Measurements from ENCODE around the gene PDE1C. TPM values are rescaled to one million over a fixed set of nuclear protein-coding genes. Genes with fewer than 3 reads are reported as not detected.

Gene PDE1C
- total RNA-seq, 1 experiment from 2014 or later = 0.02 TPM

- no peaks in the 10 kb centered on the region for H3K27me3 ChIP-seq
- DNase-seq = no peak
- H3K36me3 ChIP-seq = no peaks in the 10 kb centered on the region
- H3K4me3 ChIP-seq = no peak overlapping the region
- H3K4me1 ChIP-seq = no peaks in the 10 kb centered on the region
- H3K27ac ChIP-seq = no peak overlapping the region
- H3K9me3 ChIP-seq (replicated peaks) = no peaks in the 10 kb centered on the region
Observed at GRCh38 chr7:31937982-31938381, 132.2 kb downstream of the PDE1C start.

GRCh38 chr7:31935124-31936054 is 134.8 kb downstream of the PDE1C start:
- Histone ChIP-seq H3K4me3 (no peak overlapping the region), H3K27ac (no peak overlapping the region), H3K36me3 (no peaks in the 10 kb centered on the region), H3K4me1 (no peaks in the 10 kb centered on the region), H3K9me3 (replicated peaks) (no peaks in the 10 kb centered on the region), H3K27me3 (no peaks in the 10 kb centered on the region)
- no peak for DNase-seq

GRCh38 chr7:31934551-31934950 is 135.7 kb downstream of the PDE1C start:
- Histone ChIP-seq H3K9me3 (replicated peaks) (no peaks in the 10 kb centered on the region), H3K36me3 (no peaks in the 10 kb centered on the region), H3K27me3 (no peaks in the 10 kb centered on the region), H3K27ac (no peak overlapping the region), H3K4me3 (no peak overlapping the region), H3K4me1 (no peaks in the 10 kb centered on the region)
- no peak for DNase-seq

GRCh38 chr7:31933481-31933880 is 136.7 kb downstream of the PDE1C start:
- no peak overlapping the region for H3K4me3 ChIP-seq
- no peaks in the 10 kb centered on the region for H3K36me3 ChIP-seq
- DNase-seq = no peak
- no peak overlapping the region for H3K27ac ChIP-seq
- H3K4me1 ChIP-seq = no peaks in the 10 kb centered on the region
- no peaks in the 10 kb centered on the region for H3K27me3 ChIP-seq
- H3K9me3 ChIP-seq (replicated peaks) = no peaks in the 10 kb centered on the region

- DNase-seq = no peak
- Histone ChIP-seq H3K27ac (no peak overlapping the region), H3K36me3 (no peaks in the 10 kb centered on the region), H3K4me3 (no peak overlapping the region), H3K27me3 (0 out of 2 replicates have a peak, but pooled peaks cover 2% of the 10 kb centered on the region), H3K4me1 (no peaks in the 10 kb centered on the region), H3K9me3 (replicated peaks) (no peaks in the 10 kb centered on the region)
Observed at GRCh38 chr7:31926991-31927584, 143.1 kb downstream of the PDE1C start.

GRCh38 chr7:31925753-31926454 is 144.3 kb downstream of the PDE1C start:
- no peaks in the 10 kb centered on the region for H3K4me1 ChIP-seq
- H3K27ac ChIP-seq = no peak overlapping the region
- H3K4me3 ChIP-seq = no peak overlapping the region
- H3K9me3 ChIP-seq (replicated peaks) = no peaks in the 10 kb centered on the region
- no peak for DNase-seq
- 0 out of 2 replicates have a peak, but pooled peaks cover 2% of the 10 kb centered on the region for H3K27me3 ChIP-seq
- H3K36me3 ChIP-seq = no peaks in the 10 kb centered on the region

GRCh38 chr7:31924251-31924650 is 146.0 kb downstream of the PDE1C start:
- Histone ChIP-seq H3K4me1 (no peaks in the 10 kb centered on the region), H3K27me3 (0 out of 2 replicates have a peak, but pooled peaks cover 2% of the 10 kb centered on the region), H3K36me3 (no peaks in the 10 kb centered on the region), H3K9me3 (replicated peaks) (no peaks in the 10 kb centered on the region), H3K27ac (no peak overlapping the region), H3K4me3 (no peak overlapping the region)
- no peak for DNase-seq

- Histone ChIP-seq H3K4me1 (no peaks in the 10 kb centered on the region), H3K9me3 (replicated peaks) (no peaks in the 10 kb centered on the region), H3K4me3 (no peak overlapping the region), H3K27ac (no peak overlapping the region), H3K36me3 (no peaks in the 10 kb centered on the region), H3K27me3 (0 out of 2 replicates have a peak, but pooled peaks cover 2% of the 10 kb centered on the region)
- no peak for DNase-seq
Observed at GRCh38 chr7:31922848-31923247, 147.4 kb downstream of the PDE1C start.

- H3K36me3 ChIP-seq = no peaks in the 10 kb centered on the region
- no peaks in the 10 kb centered on the region for H3K27me3 ChIP-seq
- DNase-seq = no peak
Observed at GRCh38 chr7:31921047-31921446, 149.2 kb downstream of the PDE1C start.

GRCh38 chr7:31919678-31920369 is 150.4 kb downstream of the PDE1C start:
- Histone ChIP-seq H3K36me3 (no peaks in the 10 kb centered on the region), H3K27ac (no peak overlapping the region), H3K27me3 (no peaks in the 10 kb centered on the region), H3K4me1 (no peaks in the 10 kb centered on the region), H3K4me3 (no peak overlapping the region), H3K9me3 (replicated peaks) (no peaks in the 10 kb centered on the region)
- no peak for DNase-seq

More at GRCh38 chr7:31921047-31921446, 149.2 kb downstream of the PDE1C start:
- Histone ChIP-seq H3K4me3 (no peak overlapping the region), H3K9me3 (replicated peaks) (no peaks in the 10 kb centered on the region), H3K27ac (no peak overlapping the region), H3K4me1 (no peaks in the 10 kb centered on the region)

- H3K9me3 ChIP-seq (replicated peaks) = no peaks in the 10 kb centered on the region
- H3K4me3 ChIP-seq = no peak overlapping the region
- no peaks in the 10 kb centered on the region for H3K36me3 ChIP-seq
- no peak for DNase-seq
- H3K27me3 ChIP-seq = no peaks in the 10 kb centered on the region
- no peak overlapping the region for H3K27ac ChIP-seq
- H3K4me1 ChIP-seq = no peaks in the 10 kb centered on the region
Observed at GRCh38 chr7:31918706-31919393, 151.4 kb downstream of the PDE1C start.

- no peaks in the 10 kb centered on the region for H3K36me3 ChIP-seq
- H3K4me1 ChIP-seq = no peaks in the 10 kb centered on the region
- no peaks in the 10 kb centered on the region for H3K9me3 ChIP-seq (replicated peaks)
- no peak for DNase-seq
- no peak overlapping the region for H3K27ac ChIP-seq
- H3K4me3 ChIP-seq = no peak overlapping the region
- no peaks in the 10 kb centered on the region for H3K27me3 ChIP-seq
Observed at GRCh38 chr7:31917256-31917655, 153.0 kb downstream of the PDE1C start.

GRCh38 chr7:31910191-31910590 is 160.0 kb downstream of the PDE1C start:
- Histone ChIP-seq H3K4me1 (no peaks in the 10 kb centered on the region), H3K9me3 (replicated peaks) (no peaks in the 10 kb centered on the region), H3K27me3 (no peaks in the 10 kb centered on the region; the same call in 1 of the 2 replicates), H3K4me3 (no peak overlapping the region), H3K27ac (no peak overlapping the region), H3K36me3 (no peaks in the 10 kb centered on the region)
- DNase-seq = no peak
